ENCODE data around the gene P4HA2. TPM values are rescaled to one million over a fixed set of nuclear protein-coding genes. Genes with fewer than 3 reads are reported as not detected.

P4HA2 gene
- total RNA-seq, 2 donors from 2014 or later, result 53.7 to 79.6 TPM

- no peak for TF ChIP-seq CTCF (IDR thresholded peaks at IDR 0.05)
- no peak overlapping the region for H3K9ac ChIP-seq (ENCODE audit: low read depth in 2 of 2, low read length in 2 of 2)
- H3K4me1 ChIP-seq, result no peaks in the 10 kb centered on the region
- DNase-seq, result no peak
- H3K27ac ChIP-seq, result no peak overlapping the region
- no peaks in the 10 kb centered on the region for H3K9me3 ChIP-seq
- no peak overlapping the region for H3K4me3 ChIP-seq
- intact Hi-C loops (cut with DNase I), result no loop called here
- H3K36me3 ChIP-seq, result no peaks in the 10 kb centered on the region
- no peaks in the 10 kb centered on the region for H3K27me3 ChIP-seq
Measured at GRCh38 chr5:132213666-132214065, 14.0 kb downstream of the P4HA2 start.

- no peak overlapping the region for H3K4me3 ChIP-seq
- no peaks in the 10 kb centered on the region for H3K36me3 ChIP-seq
- no peak overlapping the region for H3K9ac ChIP-seq (ENCODE audit: low read depth in 2 of 2, low read length in 2 of 2)
- TF ChIP-seq CTCF (IDR thresholded peaks at IDR 0.05), result no peak
- intact Hi-C loops (cut with DNase I), result no loop called here
- no peak overlapping the region for H3K27ac ChIP-seq
- DNase-seq, result no peak
- H3K9me3 ChIP-seq, result no peaks in the 10 kb centered on the region
- H3K4me1 ChIP-seq, result no peaks in the 10 kb centered on the region
- no peaks in the 10 kb centered on the region for H3K27me3 ChIP-seq
Measured at GRCh38 chr5:132211787-132212186, 15.9 kb downstream of the P4HA2 start.

- Histone ChIP-seq H3K36me3 (no peaks in the 10 kb centered on the region), H3K27me3 (no peaks in the 10 kb centered on the region), H3K4me1 (no peaks in the 10 kb centered on the region), H3K27ac (no peak overlapping the region), H3K9ac (ENCODE audit: low read depth in 2 of 2, low read length in 2 of 2) (no peak overlapping the region), H3K4me3 (no peak overlapping the region), H3K9me3 (no peaks in the 10 kb centered on the region)
- intact Hi-C loops (cut with DNase I), result no loop called here
- no peak for DNase-seq
- TF ChIP-seq CTCF (IDR thresholded peaks at IDR 0.05), result no peak
Measured at GRCh38 chr5:132210944-132211343, 16.7 kb downstream of the P4HA2 start.

GRCh38 chr5:132209901-132210545 is 17.6 kb downstream of the P4HA2 start:
- no peaks in the 10 kb centered on the region for H3K36me3 ChIP-seq
- H3K27ac ChIP-seq, result no peak overlapping the region
- intact Hi-C loops (cut with DNase I), result no loop called here
- no peaks in the 10 kb centered on the region for H3K27me3 ChIP-seq
- H3K4me3 ChIP-seq, result no peak overlapping the region
- no peaks in the 10 kb centered on the region for H3K4me1 ChIP-seq
- no peak for DNase-seq
- no peak for TF ChIP-seq CTCF (IDR thresholded peaks at IDR 0.05)
- no peaks in the 10 kb centered on the region for H3K9me3 ChIP-seq
- H3K9ac ChIP-seq (ENCODE audit: low read depth in 2 of 2, low read length in 2 of 2), result no peak overlapping the region

GRCh38 chr5:132209131-132209530 is 18.5 kb downstream of the P4HA2 start:
- H3K36me3 ChIP-seq, result no peaks in the 10 kb centered on the region
- intact Hi-C loops (cut with DNase I), result no loop called here
- DNase-seq, result no peak

More at GRCh38 chr5:132209131-132209530, 18.5 kb downstream of the P4HA2 start:
- H3K9me3 ChIP-seq, result no peaks in the 10 kb centered on the region
- no peaks in the 10 kb centered on the region for H3K27me3 ChIP-seq
- no peak overlapping the region for H3K4me3 ChIP-seq
- no peak overlapping the region for H3K9ac ChIP-seq (ENCODE audit: low read depth in 2 of 2, low read length in 2 of 2)
- TF ChIP-seq CTCF (IDR thresholded peaks at IDR 0.05), result no peak
- H3K4me1 ChIP-seq, result no peaks in the 10 kb centered on the region
- H3K27ac ChIP-seq, result no peak overlapping the region

Measured in colonic mucosa (tissue), 4 donors.